ENCODE results near the gene SHROOM4.

Gene SHROOM4

GRCh38 chrX:50721764-50722521 is 92.1 kb downstream of the SHROOM4 start:
- DNase-seq (ENCODE audit: extremely low spot score): no peak
- CTCF ChIA-PET: no interaction called here
- POLR2A ChIA-PET: no interaction called here
- no peak for TF ChIP-seq CTCF (IDR thresholded peaks at IDR 0.05; ENCODE audit: control extremely low read depth, extremely low read depth, low read depth, missing control alignments)

- ChIA-PET POLR2A (no interaction called here), CTCF (no interaction called here)
- TF ChIP-seq CTCF (IDR thresholded peaks at IDR 0.05; ENCODE audit: control extremely low read depth, extremely low read depth, low read depth, missing control alignments): no peak
These were observed 94.4 kb downstream of the SHROOM4 start for GRCh38 chrX:50719614-50720013.

GRCh38 chrX:50718776-50719175 is 95.2 kb downstream of the SHROOM4 start:
- TF ChIP-seq CTCF (IDR thresholded peaks at IDR 0.05; ENCODE audit: control extremely low read depth, extremely low read depth, low read depth, missing control alignments): no peak
- ChIA-PET CTCF (no interaction called here), POLR2A (no interaction called here)
- DNase-seq (ENCODE audit: extremely low spot score): no peak

More at GRCh38 chrX:50719614-50720013, 94.4 kb downstream of the SHROOM4 start:
- no peak for DNase-seq (ENCODE audit: extremely low spot score)

- no peak for DNase-seq (ENCODE audit: extremely low spot score)
- no peak for TF ChIP-seq CTCF (IDR thresholded peaks at IDR 0.05; ENCODE audit: control extremely low read depth, extremely low read depth, low read depth, missing control alignments)
- CTCF ChIA-PET: no interaction called here
- POLR2A ChIA-PET: no interaction called here
These were observed 97.3 kb downstream of the SHROOM4 start for GRCh38 chrX:50716706-50717105.

- CTCF ChIA-PET: no interaction called here
- POLR2A ChIA-PET: no interaction called here
- no peak for TF ChIP-seq CTCF (IDR thresholded peaks at IDR 0.05; ENCODE audit: control extremely low read depth, extremely low read depth, low read depth, missing control alignments)
- DNase-seq (ENCODE audit: extremely low spot score): no peak
These were observed 101.2 kb downstream of the SHROOM4 start for GRCh38 chrX:50712777-50713176.

- ChIA-PET CTCF (no interaction called here), POLR2A (no interaction called here)
- no peak for TF ChIP-seq CTCF (IDR thresholded peaks at IDR 0.05; ENCODE audit: control extremely low read depth, extremely low read depth, low read depth, missing control alignments)
- DNase-seq (ENCODE audit: extremely low spot score): no peak
These were observed 102.1 kb downstream of the SHROOM4 start for GRCh38 chrX:50711907-50712306.

All from GM10248 (cell line).